CD4-positive, alpha-beta T cell treated with Interleukin-15 for 1 hour (primary cell): ENCODE measurements around the gene SPSB2.
"Not testable (repeated sequence)": the region's sequence is repeated elsewhere in the genome, so short reads cannot be mapped to it uniquely, and the experiment has no call there.

Source experiments
- DNase-seq: peaks from one replicate; pipeline ENCODE4 v3.0.0-alpha.2; 2020

The SPSB2 gene

GRCh38 chr12:6899837-6900519 is 26.9 kb upstream of the SPSB2 start:
- DNase-seq, result peak; percentile 68

GRCh38 chr12:6899427-6899826 is 26.3 kb upstream of the SPSB2 start:
- no peak for DNase-seq

GRCh38 chr12:6896846-6897435 is 23.8 kb upstream of the SPSB2 start:
- no peak for DNase-seq

- no peak for DNase-seq
Observed at GRCh38 chr12:6894321-6894720, 21.2 kb upstream of the SPSB2 start.

- not testable (repeated sequence) for DNase-seq
Observed at GRCh38 chr12:6892683-6893082, 19.6 kb upstream of the SPSB2 start.

GRCh38 chr12:6891646-6892001 is 18.5 kb upstream of the SPSB2 start:
- no peak for DNase-seq

- DNase-seq, result peak; percentile 98
Observed at GRCh38 chr12:6890789-6891645, 17.9 kb upstream of the SPSB2 start.

- DNase-seq, result not testable (repeated sequence)
Observed at GRCh38 chr12:6889775-6890573, 16.9 kb upstream of the SPSB2 start.

- not testable (repeated sequence) for DNase-seq
Observed at GRCh38 chr12:6888794-6889193, 15.7 kb upstream of the SPSB2 start.

GRCh38 chr12:6888360-6888759 is 15.3 kb upstream of the SPSB2 start:
- no peak for DNase-seq

- peak; percentile 29 for DNase-seq
Observed at GRCh38 chr12:6887460-6887859, 14.4 kb upstream of the SPSB2 start.

GRCh38 chr12:6886206-6886999 is 13.3 kb upstream of the SPSB2 start:
- not testable (repeated sequence) for DNase-seq

GRCh38 chr12:6884539-6884938 is 11.4 kb upstream of the SPSB2 start:
- no peak for DNase-seq

- DNase-seq, result no peak
Observed at GRCh38 chr12:6883683-6884082, 10.6 kb upstream of the SPSB2 start.

- DNase-seq, result no peak
Observed at GRCh38 chr12:6883252-6883651, 10.1 kb upstream of the SPSB2 start.

GRCh38 chr12:6879824-6880223 is 6.7 kb upstream of the SPSB2 start:
- not testable (repeated sequence) for DNase-seq

- DNase-seq, result not testable (repeated sequence)
Observed at GRCh38 chr12:6874015-6874368, 889 bp upstream of the SPSB2 start.

- peak; percentile 84 for DNase-seq
Observed at GRCh38 chr12:6872073-6873048, 742 bp downstream of the SPSB2 start.

- no peak for DNase-seq
Observed at GRCh38 chr12:6871052-6871957, 1.8 kb downstream of the SPSB2 start.

- not testable (repeated sequence) for DNase-seq
Observed at GRCh38 chr12:6870304-6870703, 2.8 kb downstream of the SPSB2 start.
